MCF 10A (cell line): ENCODE measurements around the gene MRGPRG. TPM values are rescaled to one million over a fixed set of nuclear protein-coding genes. Genes with fewer than 3 reads are reported as not detected.

Experiments
- BruUV-seq: library from RNA; stranded (reverse); fragments of 400-500 nt; replicated peaks from 2 replicates; lab custom pipeline; 2021; lab: Mats Ljungman, UMichigan
- CTCF ChIA-PET: fragments of 300-600 bp; sonication (Branson Sonifier 250); formaldehyde crosslinking; extraction: SDS; loops from one replicate; lab custom pipeline; 2021; ENCODE audit warnings: antibody characterized with exemption, inconsistent platforms; lab: Yijun Ruan, JAX
- POLR2A ChIA-PET: fragments of 300-600, 350-650 bp; sonication (Branson Sonifier 250); formaldehyde crosslinking; extraction: SDS; loops from one replicate; lab custom pipeline; 2020; ENCODE audit warnings: antibody characterized with exemption, inconsistent platforms; lab: Yijun Ruan, JAX
- DNase-seq: peaks from one replicate; pipeline ENCODE4 v3.0.0-alpha.2; 2018; ENCODE audit not compliant: unreplicated experiment
- H3K27ac Mint-ChIP-seq: one replicate; pipeline ENCODE4 v1.8.0; 2022; ENCODE audit warnings: mild to moderate bottlenecking, low read depth, mixed read lengths; ENCODE audit not compliant: unreplicated experiment
- H3K27me3 Mint-ChIP-seq: one replicate; pipeline ENCODE4 v1.8.0; 2022; ENCODE audit warnings: mixed read lengths; ENCODE audit not compliant: insufficient read depth, unreplicated experiment
- H3K36me3 Mint-ChIP-seq: one replicate; pipeline ENCODE4 v1.8.0; 2022; ENCODE audit warnings: mild to moderate bottlenecking, moderate library complexity, mixed read lengths; ENCODE audit not compliant: insufficient read depth, unreplicated experiment
- H3K4me1 Mint-ChIP-seq: one replicate; pipeline ENCODE4 v1.8.0; 2022; ENCODE audit warnings: mixed read lengths; ENCODE audit not compliant: insufficient read depth, unreplicated experiment
- H3K4me3 Mint-ChIP-seq: one replicate; pipeline ENCODE4 v1.8.0; 2022; ENCODE audit warnings: mild to moderate bottlenecking, moderate library complexity, mixed read lengths; ENCODE audit not compliant: unreplicated experiment
- H3K9me3 Mint-ChIP-seq: one replicate; pipeline ENCODE4 v1.8.0; 2022; ENCODE audit warnings: mixed read lengths; ENCODE audit not compliant: unreplicated experiment
- CTCF ChIP-seq: fragments of 200-600 bp; IDR thresholded peaks from one replicate; pipeline ENCODE4 v1.8.0; 2022; ENCODE audit warnings: antibody characterized with exemption, mild to moderate bottlenecking; ENCODE audit not compliant: unreplicated experiment
- intact Hi-C: fragments of 100-400 bp; cut with micrococcal nuclease; formaldehyde crosslinking; loops from 2 replicates; pipeline ENCODE4 v1.14.1; 2022
- total RNA-seq: library from RNA; stranded (reverse); gene quantifications from 2 replicates; pipeline ENCODE4 v1.2.3, GENCODE V29; 2022

MRGPRG gene
- total RNA-seq, 1 experiment from 2014 or later, result not detected

- Mint-ChIP-seq H3K9me3 (no peaks in the 10 kb centered on the region), H3K36me3 (no peaks in the 10 kb centered on the region), H3K4me3 (no peak overlapping the region), H3K4me1 (peaks cover 5% of the 10 kb centered on the region), H3K27me3 (peaks cover 69% of the 10 kb centered on the region), H3K27ac (no peak overlapping the region)
- DNase-seq, result no peak
- POLR2A ChIA-PET, result no interaction called here
- CTCF ChIA-PET, result interaction anchor here (0.5 to 2.5 kb wide), 4 partner anchors 22 to 186 kb away, joined by 3 to 9 read pairs (median 4); no protein-coding TSS in a partner anchor
- no TSS peak for BruUV-seq
- no peak for TF ChIP-seq CTCF
- intact Hi-C loops, result no loop called here
Observed at GRCh38 chr11:3222003-3222855, 3.6 kb upstream of the MRGPRG start.

GRCh38 chr11:3221408-3222002 lies 2.9 kb upstream of the MRGPRG start:
- no peak overlapping the region for H3K27ac Mint-ChIP-seq
- no peak for TF ChIP-seq CTCF
- BruUV-seq, result no TSS peak
- H3K9me3 Mint-ChIP-seq, result no peaks in the 10 kb centered on the region
- peaks cover 12% of the 10 kb centered on the region for H3K4me1 Mint-ChIP-seq
- no peak overlapping the region for H3K4me3 Mint-ChIP-seq
- ChIA-PET CTCF (interaction anchor here (0.6 to 2.5 kb wide), 4 partner anchors 65 to 187 kb away, joined by 3 to 9 read pairs (median 4); no protein-coding TSS in a partner anchor), POLR2A (no interaction called here)
- intact Hi-C loops, result no loop called here
- DNase-seq, result no peak
- H3K36me3 Mint-ChIP-seq, result no peaks in the 10 kb centered on the region
- peaks cover 76% of the 10 kb centered on the region for H3K27me3 Mint-ChIP-seq

- Mint-ChIP-seq H3K4me3 (no peak overlapping the region), H3K9me3 (no peaks in the 10 kb centered on the region), H3K36me3 (no peaks in the 10 kb centered on the region), H3K27ac (no peak overlapping the region), H3K4me1 (peaks cover 12% of the 10 kb centered on the region), H3K27me3 (peaks cover 82% of the 10 kb centered on the region)
- DNase-seq, result no peak
- no peak for TF ChIP-seq CTCF
- ChIA-PET POLR2A (no interaction called here), CTCF (interaction anchor here (0.6 to 2.5 kb wide), 3 partner anchors 130 to 372 kb away, joined by 3 to 9 read pairs (median 3); no protein-coding TSS in a partner anchor)
- no TSS peak for BruUV-seq
- intact Hi-C loops, result no loop called here
Observed at GRCh38 chr11:3220521-3221407, 2.2 kb upstream of the MRGPRG start.
